Vagina (tissue), 2 donors: ENCODE data around the gene FRK. TPM values are rescaled to one million over a fixed set of nuclear protein-coding genes. Genes with fewer than 3 reads are reported as not detected.

Experiments
- DNase-seq, 2 donors: peaks; one replicate each; pipeline ENCODE4 v3.0.0-alpha.2; 2017; ENCODE audit errors: extremely low spot score in 2 of 2
- H3K27ac ChIP-seq: fragments of 200-600 bp; sonication (generic); one replicate; pipeline ENCODE4 v1.5.1; 2019
- H3K27me3 ChIP-seq: fragments of 200-600 bp; sonication (generic); one replicate; pipeline ENCODE4 v1.5.1; 2019
- H3K36me3 ChIP-seq, 2 donors: fragments of 200-600 bp; sonication (generic); one replicate each; pipeline ENCODE4 v1.5.1; 2017 to 2019
- H3K4me1 ChIP-seq: fragments of 200-600 bp; sonication (generic); one replicate; pipeline ENCODE4 v1.5.1; 2019
- H3K4me3 ChIP-seq, 2 donors: fragments of 200-600 bp; sonication (generic); 1 replicate in 1 of 2; 2 replicates in 1 of 2; pipeline ENCODE4 v1.5.1; 2016 to 2019
- H3K9me3 ChIP-seq: fragments of 200-600 bp; sonication (generic); one replicate; pipeline ENCODE4 v1.5.1; 2019
- CTCF ChIP-seq, 3 experiments: fragments of 450-650 bp in 2 of 3; fragments of 200-600 bp in 1 of 3; sonication (generic) in 1 of 3; IDR thresholded peaks; one replicate each; pipeline ENCODE4 v1.5.1; 2017 to 2019; ENCODE audit warnings: antibody characterized with exemption in 3 of 3, mild to moderate bottlenecking in 2 of 3, moderate library complexity in 2 of 3
- POLR2A ChIP-seq, 2 donors: fragments of 450-650 bp; IDR thresholded peaks; one replicate each; pipeline ENCODE4 v1.6.1; 2017; ENCODE audit warnings: antibody characterized with exemption in 2 of 2, mild to moderate bottlenecking in 2 of 2, moderate library complexity in 2 of 2
- POLR2AphosphoS5 ChIP-seq, 2 donors: sonication (generic); formaldehyde crosslinking; IDR thresholded peaks; one replicate each; pipeline ENCODE4 v1.9.0; 2017; ENCODE audit warnings: antibody characterized with exemption in 2 of 2, mild to moderate bottlenecking in 2 of 2, low read depth in 1 of 2; ENCODE audit not compliant: insufficient read depth in 1 of 2
- intact Hi-C: fragments of 100-400 bp; cut with DNase I; formaldehyde crosslinking; loops from one replicate; pipeline ENCODE4 v1.15.1; 2023
- total RNA-seq: library from RNA; depleted of rRNA; stranded (reverse); fragments of >200 nt; gene quantifications from one replicate; pipeline ENCODE4 v1.2.3, GENCODE V29; 2016

The FRK gene
- total RNA-seq, 1 donor from 2014 or later, result 3.9 TPM

DNA sequence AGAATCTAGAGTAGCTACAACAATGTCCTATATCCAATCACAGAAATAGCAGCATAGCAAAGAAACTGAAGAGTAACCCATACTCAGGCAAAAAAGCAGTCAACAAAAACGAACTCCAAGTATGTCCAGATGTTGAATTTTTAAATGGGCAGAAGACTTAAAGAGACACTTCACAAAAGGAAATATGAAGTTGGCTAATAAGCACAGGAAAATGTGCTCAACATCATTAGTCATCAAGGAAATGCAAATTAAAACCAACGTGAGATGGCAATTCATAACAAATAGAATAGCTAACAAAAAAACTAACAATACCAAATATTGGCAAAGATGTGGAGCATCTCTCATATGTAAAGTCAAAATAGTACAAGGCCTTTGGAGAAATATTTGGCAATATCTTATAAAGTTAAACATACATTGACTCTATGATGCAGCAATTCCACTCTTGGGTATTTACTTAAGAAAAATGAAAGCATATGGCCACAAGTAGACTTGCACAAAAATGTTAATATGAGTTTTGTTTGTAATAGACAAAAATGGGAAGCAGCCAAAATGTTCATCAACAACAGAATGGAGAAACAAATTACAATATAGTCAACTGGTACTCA lies 37.7 kb downstream of the FRK start:
- Histone ChIP-seq H3K27ac (no peak overlapping the region), H3K4me3 (no peak overlapping the region), H3K9me3 (no peaks in the 10 kb centered on the region), H3K27me3 (no peaks in the 10 kb centered on the region), H3K4me1 (peaks cover 2% of the 10 kb centered on the region), H3K36me3 (no peaks in the 10 kb centered on the region)
- DNase-seq, result no peak
- no peak for TF ChIP-seq CTCF (IDR thresholded peaks at IDR 0.05)
- no peak for TF ChIP-seq POLR2AphosphoS5 (IDR thresholded peaks at IDR 0.05; ENCODE audit: insufficient read depth in 1 of 2, low read depth in 1 of 2)
- TF ChIP-seq POLR2A (IDR thresholded peaks at IDR 0.05), result no peak
- intact Hi-C loops, result no loop called here

DNA sequence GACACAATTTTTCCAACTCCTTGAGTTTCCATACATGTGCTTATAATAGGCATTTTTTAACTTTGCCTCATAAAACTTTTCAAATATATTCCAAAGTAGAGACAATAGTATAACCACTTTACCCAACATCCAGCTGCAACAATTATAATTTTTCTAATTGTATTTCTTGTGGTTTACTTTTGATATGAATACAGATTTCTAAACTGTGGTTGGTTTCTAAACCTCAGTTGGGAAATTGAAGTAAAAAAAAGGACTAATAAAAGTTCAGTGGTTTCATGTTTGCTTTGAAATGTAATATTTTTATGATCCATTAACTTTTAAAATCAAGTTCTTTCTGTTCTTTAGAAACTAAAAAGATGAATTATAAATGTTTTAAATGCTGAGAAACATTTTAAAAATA lies 40.0 kb downstream of the FRK start:
- no peak for DNase-seq
- TF ChIP-seq CTCF (IDR thresholded peaks at IDR 0.05), result no peak
- TF ChIP-seq POLR2AphosphoS5 (IDR thresholded peaks at IDR 0.05; ENCODE audit: insufficient read depth in 1 of 2, low read depth in 1 of 2), result no peak
- no peak for TF ChIP-seq POLR2A (IDR thresholded peaks at IDR 0.05)
- Histone ChIP-seq H3K36me3 (no peaks in the 10 kb centered on the region), H3K9me3 (no peaks in the 10 kb centered on the region), H3K27me3 (no peaks in the 10 kb centered on the region), H3K4me1 (peaks cover 24% of the 10 kb centered on the region), H3K27ac (no peak overlapping the region), H3K4me3 (no peak overlapping the region)
- intact Hi-C loops, result no loop called here

- intact Hi-C loops, result loop anchor here (10.0 kb wide), 1 partner anchor 75 kb away; no protein-coding TSS in a partner anchor
- TF ChIP-seq CTCF (IDR thresholded peaks at IDR 0.05), result no peak
- no peak for TF ChIP-seq POLR2A (IDR thresholded peaks at IDR 0.05)
- TF ChIP-seq POLR2AphosphoS5 (IDR thresholded peaks at IDR 0.05; ENCODE audit: insufficient read depth in 1 of 2, low read depth in 1 of 2), result no peak
- peaks cover 25% of the 10 kb centered on the region for H3K4me1 ChIP-seq
These were observed 41.3 kb downstream of the FRK start for GRCh38 chr6:116019428-116019827.

GRCh38 chr6:116018976-116019375 lies 41.7 kb downstream of the FRK start:
- Histone ChIP-seq H3K4me1 (peaks cover 25% of the 10 kb centered on the region), H3K27me3 (no peaks in the 10 kb centered on the region), H3K4me3 (no peak overlapping the region), H3K9me3 (no peaks in the 10 kb centered on the region), H3K27ac (no peak overlapping the region), H3K36me3 (no peaks in the 10 kb centered on the region)
- TF ChIP-seq CTCF (IDR thresholded peaks at IDR 0.05), result no peak
- intact Hi-C loops, result loop anchor here (10.0 kb wide), 1 partner anchor 76 kb away; no protein-coding TSS in a partner anchor
- DNase-seq, result no peak

More at GRCh38 chr6:116019428-116019827, 41.3 kb downstream of the FRK start:
- H3K9me3 ChIP-seq, result no peaks in the 10 kb centered on the region
- H3K36me3 ChIP-seq, result no peaks in the 10 kb centered on the region
- H3K27me3 ChIP-seq, result no peaks in the 10 kb centered on the region
- H3K4me3 ChIP-seq, result no peak overlapping the region
- H3K27ac ChIP-seq, result no peak overlapping the region
- DNase-seq, result no peak

GRCh38 chr6:116017546-116018295 lies 43.0 kb downstream of the FRK start:
- DNase-seq, result no peak
- H3K9me3 ChIP-seq, result no peaks in the 10 kb centered on the region
- H3K36me3 ChIP-seq, result no peaks in the 10 kb centered on the region
- H3K27me3 ChIP-seq, result no peaks in the 10 kb centered on the region
- no peak overlapping the region for H3K27ac ChIP-seq
- peaks cover 25% of the 10 kb centered on the region for H3K4me1 ChIP-seq
- TF ChIP-seq POLR2AphosphoS5 (IDR thresholded peaks at IDR 0.05; ENCODE audit: insufficient read depth in 1 of 2, low read depth in 1 of 2) (no peak), CTCF (IDR thresholded peaks at IDR 0.05) (no peak)
- H3K4me3 ChIP-seq, result no peak overlapping the region
- intact Hi-C loops, result loop anchor here (10.0 kb wide), 1 partner anchor 77 kb away; no protein-coding TSS in a partner anchor
